ENCODE measurements around the gene KDM4E.

Gene KDM4E

GRCh38 chr11:95042239-95042638, 17.2 kb downstream of the KDM4E start:
- no peak for DNase-seq (ENCODE audit: low read depth in 1 of 2, low spot score in 1 of 2)
- TF ChIP-seq SPI1 (IDR thresholded peaks at IDR 0.05; ENCODE audit: borderline replicate concordance, low read depth) (no peak), CTCF (IDR thresholded peaks at IDR 0.05; ENCODE audit: insufficient read depth, low read length) (no peak), GABPA (IDR thresholded peaks at IDR 0.05; ENCODE audit: low read depth) (no peak), REST (IDR thresholded peaks at IDR 0.05; ENCODE audit: insufficient replicate concordance, low read depth) (no peak), POLR2AphosphoS5 (IDR thresholded peaks at IDR 0.05; ENCODE audit: low read depth) (no peak)
- Histone ChIP-seq H3K27me3 (ENCODE audit: insufficient read depth, poor library complexity, severe bottlenecking) (peaks cover 6% of the 10 kb centered on the region), H3K27ac (replicated peaks) (no peak overlapping the region), H3K4me3 (replicated peaks; ENCODE audit: insufficient read depth, low read length) (no peak overlapping the region)

- TF ChIP-seq REST (IDR thresholded peaks at IDR 0.05; ENCODE audit: insufficient replicate concordance, low read depth), result no peak
- no peak for TF ChIP-seq SPI1 (IDR thresholded peaks at IDR 0.05; ENCODE audit: borderline replicate concordance, low read depth)
- TF ChIP-seq GABPA (IDR thresholded peaks at IDR 0.05; ENCODE audit: low read depth), result no peak
- TF ChIP-seq CTCF (IDR thresholded peaks at IDR 0.05; ENCODE audit: insufficient read depth, low read length), result no peak
- TF ChIP-seq POLR2AphosphoS5 (IDR thresholded peaks at IDR 0.05; ENCODE audit: low read depth), result no peak
- Histone ChIP-seq H3K27ac (replicated peaks) (no peak overlapping the region), H3K27me3 (ENCODE audit: insufficient read depth, poor library complexity, severe bottlenecking) (peaks cover 4% of the 10 kb centered on the region), H3K4me3 (replicated peaks; ENCODE audit: insufficient read depth, low read length) (no peak overlapping the region)
- no peak for DNase-seq (ENCODE audit: low read depth in 1 of 2, low spot score in 1 of 2)
These were observed 17.8 kb downstream of the KDM4E start for GRCh38 chr11:95042906-95043305.

GRCh38 chr11:95044010-95044409, 19.0 kb downstream of the KDM4E start:
- no peak for DNase-seq (ENCODE audit: low read depth in 1 of 2, low spot score in 1 of 2)
- Histone ChIP-seq H3K27me3 (ENCODE audit: insufficient read depth, poor library complexity, severe bottlenecking) (peaks cover 4% of the 10 kb centered on the region), H3K27ac (replicated peaks) (no peak overlapping the region), H3K4me3 (replicated peaks; ENCODE audit: insufficient read depth, low read length) (no peak overlapping the region)
- TF ChIP-seq REST (IDR thresholded peaks at IDR 0.05; ENCODE audit: insufficient replicate concordance, low read depth) (no peak), CTCF (IDR thresholded peaks at IDR 0.05; ENCODE audit: insufficient read depth, low read length) (no peak), GABPA (IDR thresholded peaks at IDR 0.05; ENCODE audit: low read depth) (no peak), SPI1 (IDR thresholded peaks at IDR 0.05; ENCODE audit: borderline replicate concordance, low read depth) (no peak), POLR2AphosphoS5 (IDR thresholded peaks at IDR 0.05; ENCODE audit: low read depth) (no peak)

Data from HL-60 (cell line).